MM.1S (cell line): Measurements from ENCODE around the gene SLU7.

ENCODE experiments used
- EZH2 ChIP-seq: fragments of 300-600 bp; sonication (generic); optimal IDR thresholded peaks from 2 replicates; pipeline ENCODE3; 2017; ENCODE audit warnings: low read depth, mild to moderate bottlenecking, antibody characterized with exemption, low read length, mixed read lengths
- EZH2phosphoT487 ChIP-seq: fragments of 300-600 bp; sonication (generic); IDR thresholded peaks from 2 replicates; pipeline ENCODE4 v1.6.1; 2018; ENCODE audit warnings: antibody characterized with exemption, low read length
- TF ChIP-seq, protein P1 (sequence below): fragments of 300-600 bp; sonication (generic); IDR thresholded peaks from 2 replicates; pipeline ENCODE4 v1.5.1; 2016; ENCODE audit warnings: antibody characterized with exemption, low read length, mixed read lengths

DNA sequence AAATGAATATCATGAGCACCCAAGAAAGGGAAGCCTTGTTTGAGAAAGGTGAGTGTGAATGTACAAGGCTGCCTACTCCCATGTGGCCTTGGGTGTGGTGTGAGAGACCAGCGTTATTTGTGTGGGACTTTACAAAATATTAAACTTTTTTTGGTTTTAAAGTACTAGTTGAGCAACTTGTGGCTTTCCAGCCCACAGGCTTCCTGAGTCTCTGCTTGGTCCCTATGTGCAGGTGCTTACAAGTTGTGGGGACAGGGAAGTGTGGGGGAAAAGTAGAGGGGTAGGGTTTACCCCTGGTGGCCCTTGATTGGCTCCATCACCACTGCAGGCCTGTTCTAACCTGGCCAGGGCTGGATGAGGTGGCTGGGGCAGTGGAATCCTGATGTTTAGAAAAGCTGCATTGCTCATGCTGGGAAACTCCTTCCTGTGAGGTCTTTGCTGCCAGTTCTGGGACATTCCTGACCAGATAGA is 22.5 kb upstream of the SLU7 start:
- TF ChIP-seq, protein P1, sequence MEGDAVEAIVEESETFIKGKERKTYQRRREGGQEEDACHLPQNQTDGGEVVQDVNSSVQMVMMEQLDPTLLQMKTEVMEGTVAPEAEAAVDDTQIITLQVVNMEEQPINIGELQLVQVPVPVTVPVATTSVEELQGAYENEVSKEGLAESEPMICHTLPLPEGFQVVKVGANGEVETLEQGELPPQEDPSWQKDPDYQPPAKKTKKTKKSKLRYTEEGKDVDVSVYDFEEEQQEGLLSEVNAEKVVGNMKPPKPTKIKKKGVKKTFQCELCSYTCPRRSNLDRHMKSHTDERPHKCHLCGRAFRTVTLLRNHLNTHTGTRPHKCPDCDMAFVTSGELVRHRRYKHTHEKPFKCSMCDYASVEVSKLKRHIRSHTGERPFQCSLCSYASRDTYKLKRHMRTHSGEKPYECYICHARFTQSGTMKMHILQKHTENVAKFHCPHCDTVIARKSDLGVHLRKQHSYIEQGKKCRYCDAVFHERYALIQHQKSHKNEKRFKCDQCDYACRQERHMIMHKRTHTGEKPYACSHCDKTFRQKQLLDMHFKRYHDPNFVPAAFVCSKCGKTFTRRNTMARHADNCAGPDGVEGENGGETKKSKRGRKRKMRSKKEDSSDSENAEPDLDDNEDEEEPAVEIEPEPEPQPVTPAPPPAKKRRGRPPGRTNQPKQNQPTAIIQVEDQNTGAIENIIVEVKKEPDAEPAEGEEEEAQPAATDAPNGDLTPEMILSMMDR = no peak
- TF ChIP-seq EZH2 (no peak), EZH2phosphoT487 (no peak)
